GM08714 (cell line): Measurements from ENCODE around the gene EWSR1.

Source experiments
- H3K4me3 ChIP-seq: fragments of 200-500 bp; sonication (Bioruptor generic); 2 replicates; pipeline ENCODE4 v1.5.1; 2014; ENCODE audit warnings: mild to moderate bottlenecking, low read length, inconsistent platforms
- ZNF274 ChIP-seq: IDR thresholded peaks from 2 replicates; pipeline ENCODE4 v1.6.1; 2012; ENCODE audit warnings: mild to moderate bottlenecking, low read depth, low read length

Gene EWSR1

DNA sequence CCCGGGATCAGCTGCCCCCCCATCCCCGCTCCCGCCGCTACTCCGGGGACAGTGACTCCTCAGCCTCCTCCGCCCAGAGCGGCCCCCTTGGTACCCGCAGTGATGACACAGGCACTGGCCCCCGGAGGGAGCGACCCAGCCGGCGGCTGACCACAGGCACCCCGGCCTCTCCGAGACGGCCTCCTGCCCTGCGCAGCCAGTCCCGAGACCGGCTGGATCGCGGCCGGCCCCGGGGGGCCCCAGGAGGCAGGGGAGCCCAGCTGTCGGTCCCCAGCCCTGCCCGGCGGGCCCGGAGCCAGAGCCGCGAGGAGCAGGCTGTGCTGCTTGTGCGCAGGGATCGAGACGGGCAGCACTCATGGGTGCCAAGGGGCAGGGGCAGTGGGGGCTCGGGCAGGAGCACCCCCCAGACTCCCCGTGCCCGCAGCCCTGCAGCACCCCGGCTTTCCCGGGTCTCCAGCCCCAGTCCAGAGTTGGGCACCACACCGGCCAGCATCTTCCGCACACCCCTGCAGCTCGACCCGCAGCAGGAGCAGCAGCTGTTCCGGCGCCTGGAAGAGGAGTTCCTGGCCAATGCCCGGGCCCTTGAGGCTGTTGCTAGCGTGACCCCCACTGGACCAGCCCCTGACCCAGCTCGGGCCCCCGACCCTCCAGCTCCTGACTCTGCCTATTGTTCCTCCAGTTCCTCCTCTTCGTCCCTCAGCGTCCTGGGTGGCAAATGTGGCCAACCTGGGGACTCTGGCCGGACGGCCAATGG, 43.6 kb downstream of the EWSR1 start:
- TF ChIP-seq ZNF274, result no peak
- no peak overlapping the region for H3K4me3 ChIP-seq

DNA sequence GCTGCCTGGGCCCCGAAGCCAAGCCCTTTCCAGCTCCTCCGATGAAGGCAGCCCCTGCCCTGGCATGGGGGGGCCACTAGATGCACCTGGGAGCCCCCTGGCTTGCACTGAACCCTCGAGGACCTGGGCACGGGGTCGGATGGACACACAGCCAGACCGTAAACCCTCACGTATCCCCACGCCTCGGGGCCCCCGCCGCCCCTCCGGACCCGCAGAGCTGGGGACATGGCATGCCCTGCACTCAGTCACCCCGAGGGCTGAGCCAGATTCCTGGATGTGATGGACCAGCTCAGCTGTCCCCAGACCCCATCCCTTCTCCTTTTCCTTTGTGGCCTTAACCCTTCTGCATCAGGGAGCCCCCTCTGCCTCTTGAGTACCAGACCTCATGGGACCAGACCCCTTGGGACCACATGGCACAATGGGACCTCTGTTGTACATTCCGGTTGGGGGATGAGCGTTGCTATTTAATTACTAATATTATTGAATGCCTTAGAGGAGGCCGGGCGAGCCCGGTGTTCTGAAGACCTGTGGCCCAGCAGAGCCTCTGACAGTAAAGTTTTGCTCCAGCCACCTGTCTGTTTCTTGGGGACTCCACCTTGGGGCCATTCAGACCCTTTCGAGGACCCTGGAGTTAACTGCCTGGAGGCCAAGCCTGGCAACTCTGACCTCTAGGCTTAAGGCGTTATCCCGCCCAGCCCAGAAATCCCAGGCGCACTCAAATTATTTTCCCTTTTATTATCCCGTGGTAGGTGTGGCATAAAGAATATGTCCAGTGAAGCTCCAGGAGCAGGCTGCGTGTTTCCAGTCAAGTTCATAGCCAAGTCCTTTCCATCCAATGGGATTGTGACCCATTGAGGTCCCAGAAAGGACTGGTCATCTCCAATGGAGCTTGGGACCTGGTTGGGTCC, 44.4 kb downstream of the EWSR1 start:
- TF ChIP-seq ZNF274, result no peak
- H3K4me3 ChIP-seq, result no peak overlapping the region

DNA sequence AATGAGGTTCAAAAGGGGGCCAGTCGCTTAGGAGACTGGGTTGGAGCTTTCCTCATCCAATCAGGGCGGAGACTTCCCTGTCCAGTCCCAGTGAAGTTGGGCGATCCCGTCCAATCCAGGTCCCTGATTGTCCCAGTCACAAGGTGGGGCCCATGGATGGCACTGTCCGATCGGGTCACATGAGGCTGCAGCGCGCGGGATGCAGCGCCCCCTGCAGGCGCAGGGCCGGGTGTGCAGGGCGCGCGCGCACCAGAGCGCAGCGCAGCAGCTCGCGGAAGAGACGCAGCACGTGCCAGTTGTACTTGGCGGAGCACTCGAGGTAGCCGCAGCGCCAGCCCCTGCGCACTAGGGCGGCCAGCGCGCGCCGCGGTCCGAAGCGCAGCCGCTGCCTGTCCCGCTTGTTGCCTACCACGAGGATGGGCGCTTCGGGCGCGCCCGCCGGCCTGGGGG, 45.1 kb downstream of the EWSR1 start:
- no peak for TF ChIP-seq ZNF274
- no peak overlapping the region for H3K4me3 ChIP-seq

DNA sequence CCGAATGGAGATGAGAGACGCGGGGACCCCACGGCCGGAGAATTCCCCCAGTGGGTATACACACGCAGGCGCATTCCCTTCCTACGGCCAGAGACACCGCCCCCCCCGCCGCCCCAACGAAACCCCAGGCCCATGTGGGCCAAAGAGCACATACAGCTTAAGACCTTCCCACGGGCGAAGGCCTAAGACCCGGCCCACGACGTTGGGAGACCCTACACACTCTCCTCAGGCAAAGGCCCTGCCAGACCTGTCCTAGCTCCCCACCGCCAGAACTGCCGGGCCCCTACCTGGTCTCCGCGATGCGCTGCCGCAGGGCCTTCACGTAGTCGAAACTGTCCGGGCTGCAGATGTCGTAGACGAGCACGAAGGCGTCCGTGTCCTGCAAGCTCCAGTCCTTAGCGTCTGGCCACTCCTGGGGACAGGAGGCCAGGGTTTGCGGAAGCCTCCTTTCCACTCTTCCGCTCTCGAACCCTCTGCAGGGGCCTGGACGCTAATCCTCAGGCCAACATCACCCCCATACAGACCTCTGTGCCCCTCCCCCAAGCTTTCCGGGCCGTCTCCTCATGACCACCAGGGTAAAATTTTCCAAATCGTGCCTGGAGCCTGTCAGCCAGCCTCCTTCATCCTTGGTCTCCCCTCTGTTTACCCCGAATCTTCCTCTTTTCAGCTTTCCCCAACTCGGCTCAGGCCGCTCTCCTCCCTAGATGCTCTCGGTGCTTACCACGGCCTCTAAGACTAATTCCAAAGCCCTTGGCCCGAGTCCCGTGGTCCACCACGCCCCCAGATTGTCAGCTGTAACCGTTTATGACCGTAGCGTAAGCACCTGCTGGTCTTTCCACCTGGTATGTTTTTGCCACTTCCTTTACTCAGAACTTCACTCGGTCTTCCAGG, 45.8 kb downstream of the EWSR1 start:
- no peak for TF ChIP-seq ZNF274
- H3K4me3 ChIP-seq, result no peak overlapping the region

DNA sequence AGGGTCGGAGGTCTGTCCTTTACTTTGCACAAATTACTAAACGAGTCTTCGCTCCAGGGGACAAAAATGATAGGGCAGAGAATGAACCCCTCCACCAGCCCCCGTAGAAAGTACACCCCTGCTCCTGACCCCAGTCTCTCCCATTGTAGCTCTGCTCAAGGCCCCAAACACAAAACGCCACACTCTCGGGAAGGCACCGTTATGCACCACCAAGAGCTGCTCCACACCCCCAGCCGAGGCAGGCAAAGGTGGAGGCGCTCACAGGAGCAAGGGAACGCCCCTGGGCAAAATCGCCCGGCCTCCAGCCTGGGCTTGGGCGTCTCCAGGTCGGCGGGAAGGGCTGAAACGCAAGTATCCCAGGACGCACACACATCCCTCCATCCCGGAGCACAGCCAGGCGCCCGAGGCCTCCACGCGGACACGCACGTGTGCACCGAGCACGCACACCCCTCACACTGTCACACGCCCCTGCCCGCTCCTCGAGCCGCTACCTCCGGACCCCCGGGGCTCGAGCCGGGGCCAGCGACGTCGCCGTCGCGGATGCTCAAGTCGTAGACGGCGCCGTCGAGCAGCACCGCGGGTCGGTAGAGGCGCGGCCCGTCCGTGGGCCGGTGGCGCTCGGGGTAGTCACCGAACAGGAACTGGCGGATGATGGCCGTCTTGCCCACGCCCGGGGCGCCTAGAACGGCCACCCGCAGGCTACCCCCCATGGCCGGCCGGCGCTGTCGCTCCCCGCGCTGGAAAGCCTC, 46.6 kb downstream of the EWSR1 start:
- no peak for TF ChIP-seq ZNF274
- no peak overlapping the region; the same call in 1 of the 2 replicates for H3K4me3 ChIP-seq

DNA sequence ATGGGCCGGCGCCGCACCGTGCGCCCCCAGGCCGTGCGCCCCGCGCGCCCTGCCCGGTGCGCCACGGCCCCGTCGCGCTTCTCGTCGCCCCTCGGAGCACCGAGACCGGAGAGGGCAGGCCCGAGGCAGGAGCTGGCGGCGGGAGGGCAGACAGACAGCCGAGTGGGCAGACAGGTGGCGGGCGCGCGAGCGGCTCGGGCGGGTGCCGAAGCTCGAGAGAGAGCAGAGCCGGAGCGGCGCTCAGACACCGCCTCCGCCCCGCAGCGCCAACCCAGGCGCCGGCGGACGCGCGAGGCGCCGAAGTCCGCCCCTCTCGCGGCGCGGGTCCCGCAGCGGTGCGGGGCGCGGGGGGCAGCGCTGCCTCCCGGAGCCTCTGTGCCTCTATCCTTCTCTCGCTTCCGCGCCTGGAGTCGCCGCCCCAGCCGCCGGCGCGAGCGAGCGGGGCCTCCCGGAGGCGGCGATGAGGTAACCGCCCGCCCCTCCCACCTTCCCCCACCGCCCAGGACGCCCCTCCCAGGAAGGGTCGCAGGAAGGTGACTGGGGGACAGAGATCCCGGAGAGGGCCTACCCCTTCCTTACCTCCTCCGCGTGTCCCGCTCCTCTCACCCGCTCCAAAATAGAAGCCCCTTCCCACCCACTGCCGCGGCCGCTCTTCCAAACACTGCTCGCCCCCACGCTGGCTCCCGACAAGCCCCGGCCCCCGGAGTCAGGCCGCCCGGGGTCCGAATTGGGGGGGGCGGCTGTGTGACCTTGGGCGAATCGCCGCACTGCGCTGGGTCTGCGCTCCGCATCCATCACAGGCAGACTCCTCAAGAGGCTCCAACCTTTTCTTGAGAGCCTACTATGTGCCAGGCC, 47.4 kb downstream of the EWSR1 start, which contains the start of gene RASL10A:
Gene RASL10A, minus strand, starts transcription at position 412 of the 855 bp plus-strand sequence. CDS start 451 bp downstream, outside the sequence.
- H3K4me3 ChIP-seq, result no peak within 1 kb of the TSS; the same call in 1 of the 2 replicates
- TF ChIP-seq ZNF274, result no peak

DNA sequence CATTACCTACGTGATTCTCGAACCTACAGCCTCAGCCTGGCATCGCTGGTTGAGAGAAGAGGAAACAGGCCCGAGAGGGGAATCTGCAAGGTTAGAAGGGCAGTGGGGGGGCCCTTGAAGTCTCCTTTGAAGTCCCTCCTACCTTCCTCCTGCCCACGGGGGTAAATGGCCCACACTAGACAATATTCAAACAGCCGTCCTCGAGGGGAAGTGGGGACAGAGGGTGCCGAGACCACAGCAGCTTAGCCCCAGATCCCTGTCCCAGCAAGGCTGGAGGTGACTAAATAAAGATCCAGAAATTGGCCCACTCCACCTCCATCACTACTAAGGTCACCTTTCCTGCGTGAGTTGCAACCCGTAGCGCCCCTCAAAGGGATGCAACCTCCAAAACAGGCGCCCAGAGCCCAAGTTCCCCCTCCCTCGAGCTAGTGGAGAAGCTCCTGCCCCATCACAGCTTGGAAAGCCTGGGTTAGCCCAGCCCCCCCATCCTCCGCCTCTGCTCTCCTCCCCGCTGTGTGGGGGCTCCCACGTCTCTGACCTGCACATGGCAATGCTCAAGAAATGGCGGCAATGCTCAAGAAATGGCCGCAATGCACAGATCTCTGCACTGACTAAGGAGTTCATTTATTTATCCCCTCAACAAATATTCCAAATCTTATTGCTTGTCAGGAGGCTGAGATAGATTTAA, 48.2 kb downstream of the EWSR1 start:
- no peak overlapping the region for H3K4me3 ChIP-seq
- no peak for TF ChIP-seq ZNF274

DNA sequence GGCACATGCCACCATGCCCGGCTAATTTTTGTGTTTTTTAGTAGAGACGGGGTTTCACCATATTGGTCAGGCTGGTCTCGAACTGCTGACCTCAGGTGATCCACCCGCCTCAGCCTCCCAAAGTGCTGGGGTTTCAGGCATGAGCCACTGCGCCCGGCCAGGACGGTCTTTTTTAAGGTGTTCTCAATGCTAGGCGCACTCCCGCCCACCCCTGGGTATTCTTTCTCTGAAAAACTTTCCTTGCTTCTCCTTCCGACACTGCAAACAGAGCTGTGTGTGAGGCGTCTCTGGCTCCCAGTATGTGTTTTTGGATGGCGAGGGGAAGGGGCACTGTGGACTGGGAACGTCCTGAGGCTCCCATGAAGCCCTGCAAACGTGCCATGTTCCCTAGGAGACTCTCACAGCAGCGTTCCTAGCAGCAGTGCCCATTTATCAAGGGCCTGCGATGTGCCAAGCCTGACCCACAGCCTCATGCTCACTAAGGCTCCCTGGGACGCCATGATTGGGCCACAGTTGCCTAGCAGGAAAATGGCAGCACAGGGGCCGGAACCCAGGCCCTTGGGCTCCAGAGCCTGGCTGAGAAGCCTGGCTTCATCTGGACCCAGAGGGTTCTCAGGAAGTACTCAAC, 49.9 kb downstream of the EWSR1 start:
- no peak overlapping the region for H3K4me3 ChIP-seq
- TF ChIP-seq ZNF274, result no peak

DNA sequence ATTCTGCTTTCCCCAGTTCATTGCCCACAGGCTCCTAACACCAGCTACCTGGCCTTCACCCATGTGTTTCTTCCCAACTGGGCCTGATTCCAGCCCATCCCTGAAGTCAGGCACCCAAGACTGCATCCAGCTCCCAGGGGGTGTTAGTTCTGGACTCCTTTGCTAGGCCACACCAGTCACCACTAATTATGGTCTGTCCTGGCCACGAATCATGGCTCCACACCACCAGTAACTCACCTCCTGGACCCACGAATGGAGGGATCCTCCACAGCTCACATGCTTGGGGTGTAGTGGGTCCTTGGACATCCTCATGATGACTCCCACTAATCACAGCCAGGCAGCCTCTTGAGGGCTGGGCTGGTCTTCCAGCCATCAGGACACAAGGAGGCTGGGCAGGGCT, 51.0 kb downstream of the EWSR1 start:
- no peak for TF ChIP-seq ZNF274
- H3K4me3 ChIP-seq, result no peak overlapping the region

DNA sequence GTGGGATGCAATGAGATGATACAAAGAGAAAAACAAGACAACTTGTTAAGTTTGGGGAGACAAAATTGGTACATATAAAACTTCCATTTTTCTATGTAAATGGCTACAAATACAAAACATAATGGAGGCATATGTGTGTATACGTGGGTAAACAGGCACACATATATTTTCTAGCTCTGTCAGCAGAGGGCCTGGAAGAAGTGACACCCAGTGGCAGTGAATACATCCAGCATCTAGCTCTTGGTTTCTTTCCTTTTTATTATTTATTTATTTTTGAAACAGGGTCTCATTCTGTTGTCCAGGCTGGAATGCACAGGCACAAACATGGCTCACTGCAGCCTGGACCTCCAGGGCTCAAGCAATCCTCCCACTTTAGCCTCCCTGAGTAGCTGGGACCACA, 52.5 kb downstream of the EWSR1 start:
- no peak overlapping the region for H3K4me3 ChIP-seq
- TF ChIP-seq ZNF274, result no peak

DNA sequence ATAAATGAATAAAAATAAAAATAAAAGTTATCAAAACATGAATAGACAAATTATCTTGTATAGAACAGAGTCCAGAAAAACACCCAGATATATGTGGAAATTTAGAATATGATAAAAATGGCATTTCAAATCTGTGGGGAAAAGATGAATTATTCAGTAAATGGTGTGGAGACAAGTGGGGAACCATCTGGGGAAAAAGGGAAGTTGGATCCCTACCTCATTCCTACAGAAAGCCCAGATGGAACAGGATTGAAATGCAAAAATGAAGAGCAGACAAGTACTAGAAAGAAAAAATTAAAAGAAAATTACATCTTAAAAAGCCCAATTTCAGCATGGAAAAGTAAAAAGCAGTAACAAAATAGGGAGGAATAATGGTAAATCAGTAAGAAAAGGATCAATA, 55.6 kb downstream of the EWSR1 start:
- no peak overlapping the region for H3K4me3 ChIP-seq
- no peak for TF ChIP-seq ZNF274
